HG03135 (cell line): ENCODE data around the gene SLC24A3.

Experiments
- ATAC-seq: cut with Tn5 transposase; IDR thresholded peaks from one replicate; pipeline ENCODE4 v1.9.1; 2021; ENCODE audit warnings: mild to moderate bottlenecking, moderate library complexity; ENCODE audit not compliant: unreplicated experiment

SLC24A3 gene

DNA sequence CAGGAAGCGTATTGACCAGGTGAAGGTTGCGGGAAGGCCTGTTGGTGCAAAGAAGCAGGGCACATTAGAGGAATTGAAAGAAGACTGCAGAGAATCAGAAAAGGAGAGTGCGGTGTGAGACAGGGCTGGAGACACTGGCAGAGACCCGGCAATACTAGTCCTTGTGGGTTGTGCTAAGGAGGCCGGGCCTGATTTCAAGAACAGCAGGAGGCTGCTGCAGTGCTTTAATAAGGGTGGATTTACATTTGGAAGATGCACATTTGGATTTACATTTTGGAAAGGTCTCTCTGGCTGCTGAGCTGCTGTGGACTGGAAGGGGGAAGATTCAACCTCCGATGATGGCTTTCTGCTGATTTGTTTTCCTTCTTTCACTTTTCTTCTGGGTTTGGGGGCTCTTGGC, 167.8 kb downstream of the SLC24A3 start:
- no peak for ATAC-seq

DNA sequence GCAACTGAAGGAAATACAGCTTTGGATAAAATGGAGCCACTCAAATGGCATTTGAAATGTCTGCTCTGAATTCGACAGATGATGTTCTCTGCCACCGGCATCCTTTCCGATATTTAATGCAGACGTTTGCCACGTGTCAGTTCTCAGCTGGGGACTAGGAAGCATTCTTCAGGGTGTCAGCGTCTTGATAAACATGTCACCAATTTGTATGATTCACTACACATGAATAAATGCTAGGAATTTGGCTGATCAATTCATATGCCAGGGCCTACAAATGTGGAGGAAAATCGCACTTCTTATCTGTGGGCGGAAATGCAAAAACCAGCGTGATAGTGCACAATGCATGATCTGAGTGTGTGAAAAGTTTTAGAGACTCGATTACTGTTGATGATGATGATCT, 169.5 kb downstream of the SLC24A3 start:
- ATAC-seq: no peak

DNA sequence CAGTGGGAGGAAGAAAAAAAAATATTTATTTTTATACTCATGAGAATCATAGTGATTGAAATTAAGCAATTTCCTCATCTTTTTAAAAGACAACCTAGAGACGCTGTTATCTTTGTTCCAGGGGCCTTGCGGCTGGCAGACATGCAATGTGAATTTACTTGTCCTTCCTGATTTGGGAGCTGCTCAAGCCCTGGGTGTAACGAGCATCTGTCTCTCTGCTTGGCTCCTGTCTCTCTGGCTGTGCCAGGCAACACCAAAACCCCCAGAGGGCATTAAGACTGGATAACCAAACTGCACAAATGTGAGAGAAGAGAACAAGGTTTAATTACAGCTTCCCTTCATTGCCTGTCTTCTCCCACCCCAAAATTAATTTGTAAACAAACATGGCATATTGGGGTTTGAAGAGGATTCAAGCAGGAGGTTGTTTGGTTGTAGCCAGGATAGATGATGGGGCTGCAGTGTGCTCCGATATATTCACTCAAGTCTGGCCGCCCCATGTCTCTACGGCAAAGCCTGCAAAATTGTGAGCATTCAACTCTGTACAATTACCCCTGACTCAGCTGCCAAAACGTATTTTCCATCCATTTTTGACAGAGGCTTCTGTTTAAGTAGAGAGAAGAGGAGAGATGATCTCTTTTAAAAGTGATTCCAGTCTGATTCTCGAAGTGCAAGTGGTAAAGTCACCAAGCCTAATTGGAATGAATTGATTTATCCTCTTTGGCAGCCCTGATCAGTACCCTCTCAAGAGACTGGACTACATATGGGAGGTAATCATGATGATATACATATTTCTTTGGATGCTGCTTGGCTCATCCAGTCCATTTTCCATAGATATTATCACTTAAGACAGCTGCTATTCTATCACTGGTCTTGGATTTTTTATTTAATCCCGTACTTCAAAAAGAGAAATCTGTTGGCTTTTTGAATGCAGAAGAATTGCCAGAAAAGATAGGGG, 170.2 kb downstream of the SLC24A3 start:
- ATAC-seq: no peak

DNA sequence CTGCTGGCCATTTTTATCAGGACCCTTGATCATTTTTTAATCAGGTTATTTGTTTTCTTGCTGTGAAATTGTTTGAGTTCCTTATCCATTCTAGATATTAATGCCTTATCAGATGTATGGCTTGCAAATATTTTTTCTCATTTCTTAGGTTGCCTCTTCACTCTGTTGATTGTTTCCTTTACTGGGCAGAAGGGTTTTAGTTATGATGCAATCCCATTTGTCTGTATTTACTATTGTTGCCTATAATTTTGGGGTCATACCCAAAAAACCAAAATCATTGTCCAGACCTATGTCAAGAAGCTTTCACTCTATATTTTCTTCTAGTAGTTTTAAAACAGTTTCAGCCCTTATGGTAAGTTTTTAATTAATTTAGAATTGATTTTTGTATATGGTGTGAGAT, 172.5 kb downstream of the SLC24A3 start:
- ATAC-seq: no peak

DNA sequence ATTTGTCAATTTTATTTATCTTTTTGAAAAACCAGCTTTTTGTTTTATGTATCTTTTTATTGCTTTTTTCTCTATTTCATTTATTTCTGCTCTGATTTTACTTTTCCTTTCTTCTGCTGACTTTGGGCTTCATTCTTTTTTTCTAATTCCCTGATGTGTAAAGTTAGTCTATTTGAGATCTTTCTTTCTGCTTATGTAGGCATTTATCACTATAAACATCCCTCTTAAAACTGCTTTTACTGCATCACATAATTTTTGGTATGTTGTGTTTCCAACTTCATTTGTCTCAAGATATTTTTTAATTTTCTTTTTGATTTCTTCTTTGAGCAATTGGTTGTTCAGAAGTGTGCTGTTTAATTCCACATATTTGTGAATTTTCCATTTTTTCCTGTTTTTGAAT, 174.8 kb downstream of the SLC24A3 start:
- ATAC-seq: no peak

DNA sequence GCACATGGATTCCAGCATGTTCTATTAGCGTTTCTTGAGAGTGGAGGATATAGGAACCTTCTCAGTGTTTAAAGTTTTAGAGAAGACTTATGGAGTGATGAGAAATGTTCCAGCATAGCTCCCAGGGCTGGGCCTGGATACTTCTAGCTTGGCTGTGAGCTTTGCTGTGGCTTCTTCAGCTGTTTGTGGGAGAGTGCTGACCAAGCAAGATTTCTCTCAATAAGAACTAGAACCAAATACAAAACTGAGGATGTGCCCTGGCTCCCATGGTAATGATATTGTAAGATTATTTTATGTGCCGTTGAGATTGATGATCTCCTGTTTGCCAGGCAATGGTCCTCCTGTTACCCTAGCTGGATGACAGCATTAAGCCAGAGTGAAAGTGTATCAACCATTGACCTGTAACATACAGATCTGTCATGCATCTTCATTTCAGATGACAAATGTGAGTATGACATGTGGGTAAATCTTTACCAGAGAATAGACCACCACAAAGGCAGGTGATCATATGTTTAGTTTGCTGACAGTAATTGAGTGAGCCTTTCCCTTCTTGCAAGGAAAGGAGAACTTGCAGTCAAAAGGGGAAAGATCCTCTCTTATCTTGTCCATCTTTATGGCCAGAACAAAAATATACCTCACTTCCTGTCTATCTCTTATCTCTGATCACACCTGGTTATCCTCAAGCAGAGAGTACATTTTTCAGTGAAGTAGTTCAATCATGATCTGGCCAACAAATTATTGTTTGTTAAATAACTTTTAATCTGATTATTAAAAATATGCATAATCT, 180.1 kb downstream of the SLC24A3 start:
- no peak for ATAC-seq

DNA sequence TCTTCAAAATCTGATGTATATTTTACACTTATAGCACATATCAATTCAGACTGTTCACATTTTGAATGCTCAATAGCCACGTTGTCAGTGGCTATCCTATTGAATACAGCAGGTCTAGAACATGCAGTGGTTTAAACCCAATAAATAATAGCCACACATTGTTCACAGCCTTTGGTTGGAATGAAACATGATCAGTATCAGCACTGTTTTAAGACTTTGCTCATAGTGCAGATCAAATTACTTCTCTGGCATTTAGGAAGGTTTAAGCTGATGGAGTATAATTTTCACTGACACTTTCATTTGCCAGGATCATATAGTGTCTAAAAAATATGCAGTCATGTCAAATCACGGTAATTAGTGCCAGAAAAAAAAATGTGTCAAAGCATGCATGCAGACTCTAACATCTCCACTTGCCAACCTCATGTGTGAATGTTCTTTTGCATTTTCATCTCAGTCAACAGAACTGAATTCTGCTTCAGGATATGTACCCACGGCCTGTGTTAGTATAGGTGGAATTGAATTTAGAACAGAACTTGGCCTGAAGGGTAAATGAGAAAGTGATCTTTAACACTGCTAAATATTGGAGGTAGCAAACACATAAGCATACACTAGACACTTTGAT, 184.1 kb downstream of the SLC24A3 start:
- ATAC-seq: no peak

DNA sequence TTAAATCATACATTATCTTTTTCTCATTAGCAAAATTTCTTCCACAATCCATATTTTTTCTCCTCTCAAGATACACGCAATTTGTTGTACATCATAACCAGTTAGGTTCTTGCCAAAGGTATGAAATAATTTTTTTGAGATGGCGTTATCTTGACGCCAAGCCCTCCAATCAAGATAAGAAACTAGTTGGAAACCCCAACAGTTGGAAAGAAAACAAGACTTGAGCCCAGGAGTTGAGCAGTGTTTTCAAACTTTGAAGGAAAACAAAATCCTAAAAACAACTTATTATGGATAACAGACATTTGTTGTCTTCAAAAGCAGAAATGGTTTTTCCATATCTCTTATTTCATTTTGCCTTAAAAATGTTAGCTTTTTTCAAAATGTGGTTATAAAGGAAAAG, 184.8 kb downstream of the SLC24A3 start:
- no peak for ATAC-seq

DNA sequence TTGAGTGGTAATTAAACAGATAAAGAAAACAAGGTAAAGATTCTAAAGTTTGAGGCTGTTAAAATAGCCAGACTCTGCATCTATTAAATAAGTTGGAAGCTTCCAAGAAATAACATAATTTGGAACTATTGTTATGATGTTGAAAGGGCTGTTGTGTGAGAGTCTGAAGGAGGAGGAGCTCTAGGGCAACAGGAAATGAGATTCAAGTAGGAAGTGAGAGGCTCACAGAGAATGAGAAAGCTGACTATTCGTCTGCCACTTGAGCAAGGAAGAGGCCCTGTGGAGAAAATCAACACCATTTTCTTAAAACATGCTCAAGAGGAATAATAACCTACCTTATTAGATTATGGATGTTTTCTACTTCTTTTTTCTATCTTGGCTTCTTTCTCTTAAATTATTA, 185.2 kb downstream of the SLC24A3 start:
- ATAC-seq: no peak

DNA sequence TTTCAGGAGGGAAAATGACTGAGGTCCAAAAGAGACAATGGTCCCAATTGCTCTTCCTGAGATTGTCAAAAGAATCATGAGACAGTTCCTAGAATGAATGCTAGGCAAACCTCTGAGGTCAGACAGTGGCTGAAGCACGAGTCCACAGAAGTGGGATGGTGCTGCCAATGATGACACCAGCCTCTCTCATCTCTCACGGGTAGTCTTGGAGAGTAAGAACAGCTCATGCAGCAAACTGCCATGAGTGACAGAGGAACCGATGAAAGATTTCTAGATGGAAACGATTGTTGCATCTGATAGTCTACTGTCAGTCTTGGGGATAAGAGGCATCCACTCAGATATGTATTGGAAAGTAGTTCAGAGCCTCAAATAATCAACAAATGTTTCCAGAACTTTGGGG, 188.7 kb downstream of the SLC24A3 start:
- ATAC-seq: no peak

DNA sequence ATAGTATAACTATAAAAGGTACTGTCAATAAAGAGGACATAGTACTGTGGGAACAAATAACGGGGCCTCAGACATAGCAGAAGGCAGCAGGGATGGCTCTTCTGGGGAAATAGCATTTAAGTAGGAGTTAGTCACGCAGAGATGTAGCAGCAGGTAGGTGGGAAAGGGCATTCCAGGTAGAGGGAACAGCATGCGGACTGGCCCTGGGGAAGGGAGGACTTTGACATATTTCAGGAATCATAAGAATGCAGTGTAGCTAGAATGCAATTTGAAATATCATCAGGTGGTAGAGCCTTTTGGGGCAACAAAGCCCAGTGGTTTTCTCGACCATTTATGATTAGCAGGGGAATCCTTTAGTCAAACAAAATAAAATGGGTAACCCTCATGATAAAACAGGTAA, 191.1 kb downstream of the SLC24A3 start:
- no peak for ATAC-seq

DNA sequence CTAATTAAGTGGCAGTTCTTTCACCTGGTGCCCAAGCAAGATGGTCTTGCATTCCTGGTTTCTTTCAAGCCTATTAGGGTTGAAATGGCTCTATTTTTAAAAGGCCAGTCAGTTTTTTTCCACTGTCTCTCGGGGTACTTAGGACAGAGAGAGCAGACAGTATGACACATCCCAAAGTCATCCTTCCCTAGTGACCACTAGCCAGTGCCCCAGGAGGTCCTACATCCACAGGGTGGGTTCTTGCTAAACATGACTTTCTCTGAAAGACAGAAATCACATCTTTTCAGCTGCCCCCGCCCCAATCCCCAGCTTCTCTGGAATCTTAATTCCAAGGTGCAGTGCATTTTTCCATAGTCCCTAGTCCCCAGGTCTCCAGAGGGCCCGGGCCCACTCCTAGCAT, 192.4 kb downstream of the SLC24A3 start:
- no peak for ATAC-seq

DNA sequence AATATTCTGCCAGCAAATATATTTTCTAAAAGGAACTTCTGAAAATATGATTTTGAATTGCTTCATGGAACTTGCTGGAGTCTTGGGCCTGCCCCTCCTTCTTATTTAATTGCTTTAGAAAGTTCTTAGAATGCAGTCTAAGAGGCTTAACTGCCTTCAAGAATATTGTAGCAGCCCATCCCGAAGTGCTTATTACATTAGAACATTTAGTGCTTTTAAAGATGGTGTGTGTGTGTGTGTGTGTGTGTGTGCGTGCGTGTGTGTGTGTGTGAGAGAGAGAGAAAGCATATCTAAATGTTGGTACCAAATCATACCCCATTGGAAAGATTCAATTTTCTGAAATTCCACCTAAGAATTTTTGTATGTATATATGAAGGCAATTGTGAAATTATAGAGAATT, 193.5 kb downstream of the SLC24A3 start:
- ATAC-seq: no peak

DNA sequence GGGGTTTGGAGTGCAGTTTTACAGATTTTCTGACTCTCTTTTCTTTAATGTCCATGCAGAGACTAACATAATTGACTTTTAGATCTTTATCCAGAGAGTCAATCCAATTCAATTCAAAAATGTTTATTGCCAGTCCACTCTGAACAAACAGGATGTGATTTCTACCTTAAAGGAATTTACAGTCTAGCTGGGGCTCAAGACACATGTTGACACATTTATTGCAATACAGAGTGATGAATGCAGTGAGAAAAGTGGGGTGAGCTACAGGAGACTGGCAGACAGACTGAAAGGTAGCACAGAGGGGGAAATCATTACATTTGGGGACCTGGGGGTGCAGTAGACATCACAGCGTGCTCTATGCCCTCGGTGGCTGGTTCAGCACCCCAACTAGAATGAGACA, 193.9 kb downstream of the SLC24A3 start:
- no peak for ATAC-seq

DNA sequence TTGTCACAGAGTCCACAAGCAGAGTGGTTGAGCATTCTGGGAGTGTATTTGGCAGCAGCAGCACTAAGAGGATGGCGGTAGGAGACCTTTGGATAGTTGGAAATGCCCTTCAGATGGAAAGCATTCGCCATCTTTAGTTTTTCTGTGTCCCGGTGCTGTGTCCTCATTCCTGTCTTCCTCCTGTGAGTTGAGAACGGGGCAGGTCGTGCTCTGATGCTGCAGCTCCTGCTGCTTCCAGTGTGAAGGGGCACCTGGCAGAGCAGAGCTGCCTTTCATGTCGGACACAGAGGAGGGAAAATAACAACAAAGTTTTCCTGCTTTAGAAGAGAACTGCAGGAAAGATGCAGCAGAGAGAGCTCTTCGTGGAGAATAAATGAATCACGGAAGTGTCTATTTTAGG, 194.8 kb downstream of the SLC24A3 start:
- no peak for ATAC-seq

DNA sequence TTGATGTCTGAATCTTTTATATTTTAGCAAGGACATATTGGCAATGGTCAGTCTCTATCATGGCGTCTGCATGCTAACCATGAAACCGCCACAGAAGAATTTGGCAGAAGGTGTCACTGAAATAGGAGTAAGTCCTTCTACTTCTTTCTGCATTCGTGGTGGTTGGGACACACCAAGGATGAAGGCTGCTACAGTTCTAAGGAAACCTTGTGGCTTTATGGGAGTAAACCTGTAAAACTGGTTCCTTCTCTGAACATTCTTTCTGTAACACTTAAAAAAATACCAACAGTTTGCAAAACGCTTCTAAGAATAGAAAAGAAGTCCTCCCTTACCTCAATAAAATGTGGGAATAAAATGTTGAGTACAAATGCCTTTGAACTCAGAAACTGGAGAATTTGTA, 195.3 kb downstream of the SLC24A3 start:
- ATAC-seq: no peak

DNA sequence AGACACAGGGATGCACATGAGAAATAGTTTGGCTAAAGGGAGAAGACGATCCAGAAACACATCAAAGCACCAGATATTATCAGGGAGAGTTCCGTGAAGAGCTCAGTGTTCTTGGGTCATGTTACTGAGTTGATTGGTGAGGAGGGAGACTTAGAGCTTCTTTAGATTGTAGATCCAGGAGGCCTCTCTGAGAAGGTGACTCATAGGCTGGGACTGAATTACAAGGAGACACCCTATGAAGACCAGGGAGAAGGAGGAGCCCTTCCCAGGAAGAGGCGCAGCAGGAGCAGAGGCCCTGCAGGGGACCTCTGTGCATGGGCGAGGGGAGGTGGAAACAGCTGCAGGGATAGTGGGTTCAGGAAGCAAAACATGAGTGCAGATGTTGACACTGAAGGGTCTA, 196.5 kb downstream of the SLC24A3 start:
- ATAC-seq: no peak

DNA sequence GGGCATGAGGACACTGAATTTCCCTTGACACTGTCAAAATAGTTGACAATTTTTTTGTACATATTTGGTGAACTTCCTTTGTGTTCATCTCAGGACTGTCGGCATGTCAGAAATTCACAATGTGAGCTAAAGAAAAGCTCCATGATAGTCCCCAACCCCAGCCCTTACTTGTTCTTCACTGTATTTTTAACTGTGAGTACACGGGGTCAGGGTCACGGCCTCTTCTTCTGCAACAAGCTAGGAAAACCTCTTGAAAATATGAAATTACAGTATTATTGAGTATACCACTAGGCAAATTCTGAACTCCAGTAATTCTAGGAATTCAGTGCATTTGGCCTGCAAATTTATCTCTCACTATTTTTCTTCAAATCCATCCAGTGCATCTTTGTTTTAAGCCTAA, 199.4 kb downstream of the SLC24A3 start:
- ATAC-seq: no peak

DNA sequence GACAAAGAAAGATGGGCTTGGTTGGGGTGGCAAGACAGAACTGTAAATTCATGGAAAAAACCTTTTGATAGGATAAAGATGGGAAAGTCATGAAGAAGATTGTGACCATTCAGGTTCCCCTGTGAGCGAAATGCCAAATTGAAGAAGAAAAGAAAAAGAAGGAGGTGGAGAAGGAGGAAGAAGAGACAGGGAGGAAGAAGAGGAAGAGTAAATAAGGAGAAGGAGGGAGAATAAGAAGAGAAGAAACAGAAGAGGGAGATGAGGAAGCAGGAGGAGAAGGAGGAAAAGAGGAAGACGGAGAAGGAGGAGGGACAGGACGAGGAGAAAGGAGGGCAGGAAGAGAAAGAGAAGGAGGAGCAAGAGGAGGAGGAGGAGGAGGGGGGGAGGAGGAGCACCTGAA, 199.8 kb downstream of the SLC24A3 start:
- no peak for ATAC-seq

DNA sequence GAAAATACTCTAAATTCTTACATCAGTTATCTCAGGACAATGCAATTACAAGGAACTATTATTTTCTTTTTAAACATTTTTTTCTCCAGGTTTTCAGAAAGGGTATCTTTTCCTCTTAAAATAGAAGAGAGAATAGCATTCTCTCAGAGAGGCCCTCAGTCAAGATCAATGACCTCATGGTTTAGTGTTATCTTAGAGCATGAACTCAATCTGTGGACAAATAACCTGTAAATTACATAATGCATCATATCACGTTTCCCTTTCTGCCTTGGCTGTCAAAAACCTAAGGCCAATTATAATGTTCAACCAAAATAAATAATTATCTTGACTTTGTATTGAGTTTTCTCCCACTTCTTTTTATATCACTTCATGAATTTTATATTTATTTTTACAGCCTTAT, 202.2 kb downstream of the SLC24A3 start:
- ATAC-seq: no peak

DNA sequence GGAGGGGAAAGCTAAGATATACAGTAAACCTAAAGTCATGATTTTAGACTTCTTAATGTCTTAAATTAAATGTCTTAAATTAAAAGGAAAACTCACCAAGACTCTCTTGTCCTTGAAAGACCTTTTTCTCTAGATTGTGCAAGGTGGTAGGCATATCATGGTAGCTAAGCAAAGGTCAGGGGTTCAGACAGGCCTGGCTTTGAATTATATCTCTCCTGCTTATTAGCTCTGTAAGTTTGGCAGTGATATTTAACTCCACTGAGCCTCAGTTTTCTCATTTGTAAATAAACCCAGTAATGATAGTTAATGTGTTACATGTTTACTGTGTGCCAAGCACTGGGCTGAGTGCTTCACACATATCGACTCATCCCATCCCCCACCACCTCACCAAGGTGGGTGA, 203.3 kb downstream of the SLC24A3 start:
- no peak for ATAC-seq

DNA sequence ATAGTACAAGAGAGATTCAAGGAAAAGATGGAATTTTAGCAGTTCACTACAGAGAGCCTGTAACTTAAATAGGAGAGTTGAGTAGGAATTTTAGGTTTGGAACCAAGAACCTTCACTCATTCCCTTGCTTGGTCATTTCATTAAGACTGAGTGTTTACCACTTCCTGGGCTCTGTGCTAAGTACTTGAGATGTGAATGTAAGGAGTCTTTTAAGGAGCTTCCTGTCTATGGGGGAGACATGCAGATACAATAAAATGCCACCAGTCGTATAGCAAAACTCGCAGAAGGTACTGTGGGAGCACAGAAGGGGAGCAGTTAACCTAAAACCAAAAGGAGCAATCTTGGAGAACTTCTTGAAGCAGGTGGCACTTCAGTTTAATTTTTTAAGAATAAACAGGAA, 204.2 kb downstream of the SLC24A3 start:
- no peak for ATAC-seq
